Islet of Langerhans (tissue), 1 donor: ENCODE data around the gene LGALS3BP.
"Not testable (repeated sequence)": the region's sequence is repeated elsewhere in the genome, so short reads cannot be mapped to it uniquely, and the experiment has no call there.

Source experiments
- FAIRE-seq: peaks from one replicate; lab custom pipeline; 2011; peaks lifted over from hg19 to GRCh38; lab: Jason Lieb, UNC

The LGALS3BP gene

GRCh38 chr17:78977997-78978973 lies 1.4 kb downstream of the LGALS3BP start:
- FAIRE-seq = no peak

- FAIRE-seq = no peak
These were observed 2.1 kb downstream of the LGALS3BP start for GRCh38 chr17:78977681-78977943.

GRCh38 chr17:78976907-78977680 lies 2.6 kb downstream of the LGALS3BP start:
- FAIRE-seq = no peak

DNA sequence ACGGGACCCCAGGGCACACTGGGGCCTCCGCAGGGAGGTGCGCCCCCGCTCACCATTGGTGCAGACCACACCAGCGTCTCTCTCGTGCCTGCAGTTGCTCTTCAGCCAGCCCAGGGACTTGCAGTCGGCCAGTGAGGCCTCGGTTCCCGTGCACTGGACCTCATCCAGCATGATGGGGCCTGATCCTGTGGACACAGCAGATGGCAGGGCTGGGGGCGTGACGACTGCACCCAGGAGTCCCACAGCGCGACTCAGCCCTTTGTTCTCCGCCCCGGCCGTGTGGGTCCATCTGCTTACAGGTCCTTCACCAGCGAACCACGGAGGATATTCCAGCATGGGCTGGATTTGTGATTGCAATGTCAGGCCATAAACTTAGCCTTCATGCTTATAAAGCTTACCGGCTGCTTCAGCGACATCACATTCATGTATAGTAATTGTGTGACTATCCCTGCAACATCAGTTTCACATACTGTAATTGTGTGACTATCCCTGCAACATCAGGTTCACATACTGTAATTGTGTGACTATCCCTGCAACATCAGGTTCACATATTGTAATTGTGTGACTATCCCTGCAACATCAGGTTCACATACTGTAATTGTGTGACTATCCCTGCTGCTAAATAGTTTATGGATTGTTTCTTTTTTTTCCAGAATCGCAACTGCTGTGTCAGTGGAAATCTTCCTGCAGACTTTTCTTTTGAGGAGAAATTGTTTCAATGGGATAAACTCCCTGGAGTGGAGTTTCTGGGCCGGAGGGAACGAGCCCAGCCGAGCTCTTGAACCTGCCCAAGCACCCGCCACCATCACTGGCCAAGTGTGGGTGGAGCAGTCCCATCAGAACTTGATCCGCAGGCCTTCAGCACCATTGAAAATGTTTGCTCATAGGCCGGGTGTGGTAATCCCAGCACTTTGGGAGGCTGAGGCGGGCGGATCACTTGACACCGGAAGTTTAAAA lies 4.8 kb downstream of the LGALS3BP start:
- peak; percentile 88 for FAIRE-seq

DNA sequence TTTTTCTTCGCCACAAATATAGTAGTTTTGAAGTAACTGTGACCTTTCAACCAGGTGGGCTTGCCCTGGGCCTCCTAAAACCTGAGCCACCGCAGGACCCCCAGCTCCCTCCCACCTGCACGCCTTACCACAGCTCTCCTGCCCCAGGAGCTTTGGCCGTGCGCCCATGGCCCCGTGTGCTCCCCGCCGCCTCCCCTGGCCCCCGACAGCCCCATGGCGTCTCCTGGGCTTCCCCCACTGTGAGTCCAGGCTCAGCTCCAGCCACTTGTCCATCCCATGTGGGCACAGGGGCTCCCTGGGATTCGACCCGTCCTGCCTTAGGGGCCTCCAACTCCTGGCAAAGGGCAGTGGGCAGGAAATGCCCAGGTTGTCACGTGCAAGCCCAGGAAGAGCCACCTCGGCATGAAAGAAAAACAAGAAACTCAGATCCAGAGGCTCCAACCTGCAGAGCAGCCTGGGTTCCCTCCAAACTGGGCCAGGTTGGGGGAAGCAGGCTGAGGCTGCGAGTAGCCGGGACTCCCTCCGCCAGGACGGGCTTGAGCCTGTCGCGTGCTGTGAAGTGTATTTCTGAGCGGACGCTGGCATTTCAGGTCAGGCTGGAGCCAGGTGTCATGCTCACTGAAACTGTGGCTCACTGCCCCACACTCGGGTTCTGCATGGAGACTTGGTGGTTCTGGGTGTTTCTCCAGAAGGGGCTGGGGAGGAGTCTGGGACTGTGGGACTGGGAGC lies 5.8 kb downstream of the LGALS3BP start:
- no peak for FAIRE-seq

DNA sequence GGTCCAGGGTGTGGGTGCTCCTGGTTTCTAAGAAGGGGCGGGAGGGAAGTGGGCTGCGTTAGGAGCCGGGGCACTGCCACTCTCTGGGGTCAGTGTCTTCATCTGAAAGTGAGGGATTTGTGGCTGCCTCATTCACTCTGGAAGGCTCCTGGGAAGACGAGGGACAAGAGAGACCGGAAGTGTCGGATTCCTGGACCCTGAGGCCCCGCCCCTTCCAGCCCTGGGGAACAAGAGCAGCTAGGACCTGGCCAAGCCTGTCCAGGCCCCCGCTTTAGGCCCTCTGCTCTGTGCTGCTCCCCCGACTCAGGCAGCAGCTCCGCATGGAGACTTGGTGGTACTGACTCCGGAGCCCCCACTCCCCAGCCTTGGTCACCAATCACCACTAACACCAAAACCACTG lies 6.5 kb downstream of the LGALS3BP start:
- FAIRE-seq = no peak

DNA sequence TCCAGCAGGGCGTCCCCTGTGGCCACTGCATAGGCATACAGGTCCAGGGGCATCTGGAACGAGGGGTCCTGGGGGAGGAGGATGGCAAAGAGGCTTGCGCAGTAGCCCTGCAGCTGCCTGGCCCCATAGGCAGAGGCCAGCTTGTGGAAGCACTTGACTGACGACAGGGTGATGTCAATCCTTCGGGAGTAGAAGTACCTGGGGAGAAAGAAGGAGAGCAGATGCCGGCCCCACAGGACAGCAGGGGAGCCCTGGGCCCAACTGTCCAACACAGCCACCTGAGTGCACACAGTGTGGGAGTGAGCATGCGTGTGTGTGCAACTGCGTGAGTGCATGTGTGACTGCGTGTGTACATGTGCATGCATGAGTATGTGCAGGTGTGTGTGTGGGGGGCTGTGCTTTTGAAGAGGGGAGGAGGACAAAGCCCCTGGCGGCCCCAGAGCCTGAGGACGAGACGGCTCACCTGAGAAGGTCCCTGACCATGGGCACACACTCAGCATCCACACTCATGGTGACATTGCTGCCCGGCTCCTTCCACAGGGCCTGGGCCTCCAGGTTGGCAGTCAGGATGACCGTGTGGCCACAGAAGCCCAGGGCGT lies 7.1 kb downstream of the LGALS3BP start:
- FAIRE-seq = no peak

GRCh38 chr17:78971756-78972506 lies 7.8 kb downstream of the LGALS3BP start:
- FAIRE-seq = no peak

DNA sequence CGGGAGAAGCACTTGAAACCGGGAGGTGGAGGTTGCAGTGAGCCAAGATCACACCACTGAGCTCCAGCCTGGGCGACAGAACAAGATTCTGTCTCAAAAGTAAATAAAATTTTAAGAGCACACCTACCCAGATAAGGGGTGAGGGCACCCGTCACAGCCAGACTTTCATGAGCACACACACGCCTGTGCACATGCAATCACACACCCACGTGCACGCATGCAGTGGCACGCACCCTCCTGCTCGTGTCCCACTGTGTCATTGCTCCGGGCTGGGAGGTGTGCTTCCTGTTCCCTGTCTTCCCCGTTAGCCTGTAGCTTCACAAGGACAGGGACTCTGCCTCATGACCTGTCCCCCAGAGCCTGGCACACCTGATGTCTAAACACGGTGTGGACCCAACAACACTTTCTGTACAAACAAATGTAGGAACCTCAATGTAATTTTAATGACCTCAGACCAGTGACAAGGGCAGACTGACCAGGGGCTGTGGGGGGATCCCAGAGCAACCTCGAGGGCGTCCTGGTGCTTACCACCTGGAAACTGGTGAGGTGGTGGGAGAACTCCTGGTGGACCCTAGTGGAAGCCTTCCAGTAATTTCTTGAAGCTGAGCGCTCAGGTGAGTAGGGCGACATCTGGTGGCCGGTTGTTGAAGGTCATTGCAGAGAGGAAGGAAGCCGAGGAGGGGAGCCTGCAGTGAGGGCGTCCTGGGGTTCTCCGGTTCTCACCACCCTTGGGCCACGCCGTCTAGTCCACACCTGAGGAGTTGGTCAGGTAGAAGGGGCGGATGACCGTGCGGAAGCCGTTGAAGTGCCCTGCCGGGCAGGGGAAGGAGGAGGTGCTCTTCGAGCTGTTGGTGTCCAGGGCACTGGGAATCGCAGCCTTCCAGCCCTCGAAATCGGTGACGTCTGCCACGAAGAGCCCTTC lies 8.6 kb downstream of the LGALS3BP start:
- FAIRE-seq = no peak

- no peak for FAIRE-seq
These were observed 9.9 kb downstream of the LGALS3BP start for GRCh38 chr17:78969865-78970264.

- FAIRE-seq = no peak
These were observed 11.9 kb downstream of the LGALS3BP start for GRCh38 chr17:78967782-78968362.

GRCh38 chr17:78966910-78967600 lies 12.7 kb downstream of the LGALS3BP start:
- FAIRE-seq = no peak

GRCh38 chr17:78966123-78966813 lies 13.5 kb downstream of the LGALS3BP start:
- FAIRE-seq = no peak

- FAIRE-seq = no peak
These were observed 14.2 kb downstream of the LGALS3BP start for GRCh38 chr17:78965491-78965924.

- no peak for FAIRE-seq
These were observed 16.3 kb downstream of the LGALS3BP start for GRCh38 chr17:78963378-78963777.

- FAIRE-seq = not testable (repeated sequence)
These were observed 16.8 kb downstream of the LGALS3BP start for GRCh38 chr17:78962984-78963348.

GRCh38 chr17:78962345-78962983 lies 17.3 kb downstream of the LGALS3BP start:
- FAIRE-seq = no peak
